HG03108 (cell line): ENCODE results near the gene OSBP.
"Not testable (repeated sequence)": the region's sequence is repeated elsewhere in the genome, so short reads cannot be mapped to it uniquely, and the experiment has no call there.

Experiments used
- ATAC-seq: cut with Tn5 transposase; IDR thresholded peaks from one replicate; pipeline ENCODE4 v1.9.1; 2021; ENCODE audit warnings: moderate library complexity; ENCODE audit not compliant: unreplicated experiment

The OSBP gene

GRCh38 chr11:59556115-59556916 is 59.3 kb downstream of the OSBP start:
- ATAC-seq = no peak

GRCh38 chr11:59555601-59556114 is 59.9 kb downstream of the OSBP start:
- ATAC-seq = no peak

GRCh38 chr11:59553323-59553722 is 62.3 kb downstream of the OSBP start:
- no peak for ATAC-seq

GRCh38 chr11:59552844-59553243 is 62.7 kb downstream of the OSBP start:
- no peak for ATAC-seq

GRCh38 chr11:59551659-59552521 is 63.7 kb downstream of the OSBP start:
- ATAC-seq = no peak

GRCh38 chr11:59550842-59551658 is 64.5 kb downstream of the OSBP start:
- peak; percentile 30 for ATAC-seq

GRCh38 chr11:59550368-59550841 is 65.2 kb downstream of the OSBP start:
- ATAC-seq = peak; percentile 84

GRCh38 chr11:59548309-59548656 is 67.3 kb downstream of the OSBP start:
- ATAC-seq = no peak

- ATAC-seq = not testable (repeated sequence)
Measured at GRCh38 chr11:59547605-59548308, 67.8 kb downstream of the OSBP start.

GRCh38 chr11:59545179-59546020 is 70.2 kb downstream of the OSBP start:
- ATAC-seq = no peak

- ATAC-seq = no peak
Measured at GRCh38 chr11:59544869-59545178, 70.8 kb downstream of the OSBP start.

- not testable (repeated sequence) for ATAC-seq
Measured at GRCh38 chr11:59543713-59544112, 71.9 kb downstream of the OSBP start.

- no peak for ATAC-seq
Measured at GRCh38 chr11:59542142-59542810, 73.3 kb downstream of the OSBP start.

- no peak for ATAC-seq
Measured at GRCh38 chr11:59534676-59535075, 80.9 kb downstream of the OSBP start.

GRCh38 chr11:59532620-59533019 is 83.0 kb downstream of the OSBP start:
- ATAC-seq = no peak

- no peak for ATAC-seq
Measured at GRCh38 chr11:59528711-59529110, 86.9 kb downstream of the OSBP start.
